ENCODE results near the gene TNFAIP8.

The TNFAIP8 gene

GRCh38 chr5:119353686-119354366, 2.0 kb upstream of the TNFAIP8 start:
- DNase-seq = no peak

- DNase-seq = no peak
These were observed 1.1 kb upstream of the TNFAIP8 start for GRCh38 chr5:119354537-119355243.

- DNase-seq = no peak
These were observed 578 bp upstream of the TNFAIP8 start for GRCh38 chr5:119355244-119355638.

- DNase-seq = no peak
These were observed 881 bp downstream of the TNFAIP8 start for GRCh38 chr5:119356612-119357188.

- no peak for DNase-seq
These were observed 1.5 kb downstream of the TNFAIP8 start for GRCh38 chr5:119357270-119357669.

- DNase-seq = no peak
These were observed 2.1 kb downstream of the TNFAIP8 start for GRCh38 chr5:119357808-119358529.

- no peak for DNase-seq
These were observed 2.7 kb downstream of the TNFAIP8 start for GRCh38 chr5:119358530-119358900.

GRCh38 chr5:119358901-119359603, 3.2 kb downstream of the TNFAIP8 start:
- no peak for DNase-seq

GRCh38 chr5:119359737-119360413, 4.1 kb downstream of the TNFAIP8 start:
- no peak for DNase-seq

GRCh38 chr5:119360905-119361593, 5.2 kb downstream of the TNFAIP8 start:
- no peak for DNase-seq

GRCh38 chr5:119361594-119362125, 5.8 kb downstream of the TNFAIP8 start:
- no peak for DNase-seq

- no peak for DNase-seq
These were observed 6.9 kb downstream of the TNFAIP8 start for GRCh38 chr5:119362714-119363113.

GRCh38 chr5:119363271-119363670, 7.5 kb downstream of the TNFAIP8 start:
- no peak for DNase-seq

GRCh38 chr5:119363936-119364335, 8.1 kb downstream of the TNFAIP8 start:
- DNase-seq = no peak

GRCh38 chr5:119365847-119366539, 10.2 kb downstream of the TNFAIP8 start:
- DNase-seq = no peak

GRCh38 chr5:119366540-119366881, 10.7 kb downstream of the TNFAIP8 start:
- no peak for DNase-seq

- DNase-seq = no peak
These were observed 11.9 kb downstream of the TNFAIP8 start for GRCh38 chr5:119367502-119368237.

GRCh38 chr5:119368238-119368630, 12.4 kb downstream of the TNFAIP8 start:
- DNase-seq = peak; percentile 40

- no peak for DNase-seq
These were observed 14.7 kb downstream of the TNFAIP8 start for GRCh38 chr5:119370486-119370885.

GRCh38 chr5:119371146-119371545, 15.3 kb downstream of the TNFAIP8 start:
- DNase-seq = no peak
